HepG2 (cell line): Measurements from ENCODE around the gene SEC14L2. TPM values are rescaled to one million over a fixed set of nuclear protein-coding genes. Genes with fewer than 3 reads are reported as not detected.

Experiments used
- ATAC-seq: fragments of 200-7000 bp; cut with Tn5 transposase; 3 replicates; pipeline ENCODE4 v1.9.1; 2020; ENCODE audit warnings: mild to moderate bottlenecking, moderate library complexity
- BruUV-seq: library from RNA; stranded (reverse); fragments of 400-500 nt; replicated peaks from 2 replicates; lab custom pipeline; 2021; lab: Mats Ljungman, UMichigan
- CTCF ChIA-PET: fragments of 300-600 bp; formaldehyde crosslinking; extraction: SDS; loops from one replicate; lab custom pipeline; 2021; ENCODE audit warnings: low total read pairs, inconsistent platforms, low intra/inter-chr PET ratio; lab: Yijun Ruan, JAX
- POLR2A ChIA-PET: fragments of 350-600 bp; sonication (Branson Sonifier 250); formaldehyde crosslinking; loops from one replicate; lab custom pipeline; 2020; ENCODE audit warnings: antibody characterized with exemption, inconsistent platforms; lab: Yijun Ruan, JAX
- DNase-seq: peaks from one replicate; pipeline ENCODE4 v3.0.0-alpha.2; 2015; ENCODE audit warnings: low spot score
- FAIRE-seq: peaks from 3 replicates; lab custom pipeline; 2011; peaks lifted over from hg19 to GRCh38; lab: Jason Lieb, UNC
- H2AFZ ChIP-seq: one replicate; pipeline ENCODE4 v1.6.1; 2011; ENCODE audit warnings: low read length, inconsistent platforms
- H3K27ac ChIP-seq: fragments of 300-600 bp; 3 replicates; pipeline ENCODE4 v1.8.0; 2011; ENCODE audit warnings: mixed run types, mild to moderate bottlenecking, mixed read lengths, low read length, inconsistent platforms; ENCODE audit not compliant: insufficient read depth; ENCODE audit errors: extremely low read length
- H3K27me3 ChIP-seq, 2 experiments: fragments of 200-600 bp in 1 of 2; 2 replicates in 1 of 2; 3 replicates in 1 of 2; pipeline versions ENCODE4 v1.6.0 to v1.8.0; 2011; ENCODE audit warnings: low read length in 2 of 2, mild to moderate bottlenecking in 2 of 2, moderate library complexity in 2 of 2, inconsistent platforms in 1 of 2; ENCODE audit not compliant: insufficient read depth in 2 of 2, control insufficient read depth in 1 of 2
- H3K36me3 ChIP-seq, 2 experiments: fragments of 200-600 bp in 1 of 2; replicated peaks in 1 of 2; 2 replicates in 1 of 2; 3 replicates in 1 of 2; pipeline versions ENCODE4 v1.5.1 to v1.8.0; 2011; ENCODE audit warnings: low read length in 2 of 2, inconsistent platforms in 1 of 2; ENCODE audit not compliant: insufficient read depth in 2 of 2, control insufficient read depth in 1 of 2
- H3K4me1 ChIP-seq: 2 replicates; pipeline ENCODE4 v1.5.1; 2012; ENCODE audit warnings: low read length, inconsistent platforms; ENCODE audit not compliant: insufficient read depth
- H3K4me2 ChIP-seq: 2 replicates; pipeline ENCODE4 v1.6.0; 2011; ENCODE audit warnings: low read depth, low read length, inconsistent platforms
- H3K4me3 ChIP-seq, 3 experiments: fragments of 200-600 bp in 1 of 3; sonication (generic), shearing (Covaris generic) in 1 of 3; replicated peaks in 1 of 3; 2 replicates each; pipeline ENCODE4 v1.5.1; 2011 to 2016; ENCODE audit warnings: low read length in 3 of 3, inconsistent platforms in 2 of 3, low read depth in 2 of 3, mild to moderate bottlenecking in 2 of 3, control low read depth in 1 of 3, mixed read lengths in 1 of 3; ENCODE audit not compliant: insufficient read depth in 1 of 3
- H3K79me2 ChIP-seq: one replicate; pipeline ENCODE4 v1.6.1; 2011; ENCODE audit warnings: low read length, inconsistent platforms; ENCODE audit not compliant: insufficient read depth
- H3K9ac ChIP-seq: 2 replicates; pipeline ENCODE4 v1.6.0; 2011; ENCODE audit warnings: mild to moderate bottlenecking, low read depth, low read length, inconsistent platforms; ENCODE audit not compliant: insufficient read depth
- H3K9me3 ChIP-seq: 2 replicates; pipeline ENCODE4 v1.5.1; 2012; ENCODE audit warnings: mild to moderate bottlenecking, low read length
- H4K20me1 ChIP-seq: 2 replicates; pipeline ENCODE4 v1.6.0; 2011; ENCODE audit warnings: inconsistent platforms, mild to moderate bottlenecking, low read length, moderate library complexity; ENCODE audit not compliant: insufficient read depth
- ARHGAP35 ChIP-seq: sonication (generic); formaldehyde crosslinking; IDR thresholded peaks from 2 replicates; pipeline ENCODE4 v1.9.0; 2022; ENCODE audit warnings: mild to moderate bottlenecking, inconsistent platforms, moderate library complexity, missing genetic modification reagents, borderline replicate concordance
- CERS6 ChIP-seq: sonication (generic); formaldehyde crosslinking; IDR thresholded peaks from 2 replicates; pipeline ENCODE4 v1.5.0; 2020; ENCODE audit warnings: missing genetic modification reagents
- EED ChIP-seq: sonication (generic); formaldehyde crosslinking; IDR thresholded peaks from 2 replicates; pipeline ENCODE4 v1.5.0; 2020; ENCODE audit warnings: mild to moderate bottlenecking, missing genetic modification reagents
- MIER2 ChIP-seq: IDR thresholded peaks from 2 replicates; pipeline ENCODE4 v1.6.1; 2016; ENCODE audit warnings: missing biosample characterization, missing genetic modification reagents
- MXD4 ChIP-seq: IDR thresholded peaks from 2 replicates; pipeline ENCODE4 v1.6.1; 2016; ENCODE audit warnings: mild to moderate bottlenecking, missing biosample characterization, missing genetic modification reagents
- MYPOP ChIP-seq: sonication (generic); formaldehyde crosslinking; IDR thresholded peaks from 2 replicates; pipeline ENCODE4 v1.8.1; 2023; ENCODE audit warnings: mild to moderate bottlenecking, moderate library complexity, missing genetic modification reagents
- SKIL ChIP-seq: sonication (generic); formaldehyde crosslinking; IDR thresholded peaks from 2 replicates; pipeline ENCODE4 v1.8.0; 2022; ENCODE audit warnings: missing genetic modification reagents, mild to moderate bottlenecking, moderate library complexity, borderline replicate concordance
- TCF7L2 ChIP-seq: IDR thresholded peaks from 2 replicates; pipeline ENCODE4 v1.6.1; 2011; ENCODE audit warnings: mild to moderate bottlenecking, low read depth, low read length, moderate library complexity
- ZBTB46 ChIP-seq: sonication (generic); formaldehyde crosslinking; IDR thresholded peaks from 2 replicates; pipeline ENCODE4 v1.4.0; 2020; ENCODE audit warnings: mild to moderate bottlenecking, missing genetic modification reagents, borderline replicate concordance
- ZNF180 ChIP-seq: sonication (generic); formaldehyde crosslinking; IDR thresholded peaks from 2 replicates; pipeline ENCODE4 v1.4.0; 2020; ENCODE audit warnings: low read depth, missing genetic modification reagents, borderline replicate concordance
- ZNF362 ChIP-seq: sonication (generic); formaldehyde crosslinking; IDR thresholded peaks from 2 replicates; pipeline ENCODE4 v1.4.0; 2020; ENCODE audit warnings: missing genetic modification reagents, mild to moderate bottlenecking, borderline replicate concordance
- ZSCAN12 ChIP-seq: sonication (generic); formaldehyde crosslinking; IDR thresholded peaks from 2 replicates; pipeline ENCODE4 v1.9.0; 2021; ENCODE audit warnings: mild to moderate bottlenecking, missing genetic modification reagents
- WGBS: methylation state at CpG from one replicate; pipeline ENCODE4 v1.1.6; 2017; ENCODE audit warnings: low lambda C conversion rate; 5-methylcytosine and 5-hydroxymethylcytosine counted together
- in situ Hi-C: cut with HindIII; loops from 2 replicates; pipeline ENCODE4 v1.10.0; 2017; ENCODE audit warnings: low pct_unique_long_range_greater_than_20kb; ENCODE audit not compliant: extremely low pct_ligation_motif_present
- intact Hi-C: fragments of 100-400 bp; cut with micrococcal nuclease; formaldehyde crosslinking; loops from one replicate; pipeline ENCODE4 v1.10.0; 2022; ENCODE audit not compliant: unreplicated experiment
- polyA plus RNA-seq, 8 experiments: library from polyadenylated mRNA; depleted of rRNA in 3 of 8; stranded (reverse) in 7 of 8; unstranded in 1 of 8; fragments of >200 nt; fragmentation: Illumina TruSeq in 4 of 8; extraction: Trizol in 4 of 8; gene quantifications; 2 replicates each; pipeline versions ENCODE4 v1.2.1 to v1.2.3, GENCODE V29; 2011 to 2016; ENCODE audit warnings: low read depth in 4 of 8, missing spikeins in 1 of 8, mixed read lengths in 1 of 8; ENCODE audit not compliant: insufficient read depth in 1 of 8
- total RNA-seq, 5 experiments: library from RNA; depleted of rRNA; stranded (reverse); fragments of >200 nt; fragmentation: Illumina TruSeq; extraction: Trizol; gene quantifications; 2 replicates each; pipeline ENCODE4 v1.2.3, GENCODE V29; 2016; ENCODE audit warnings: low read depth in 1 of 5

The SEC14L2 gene
- total and polyA plus RNA-seq, 2 of the 13 experiments (the other 11 are each of a cell fraction or from before 2014, with no cell fraction given): 4.1 to 5.1 TPM

GRCh38 chr22:30469165-30469564 is 72.3 kb downstream of the SEC14L2 start:
- Histone ChIP-seq H3K4me2 (no peak overlapping the region), H3K27me3 (peaks cover 1 to 5% of the 10 kb centered on the region in 2 experiments; a peak in 3 of 5 replicates), H3K79me2 (no peaks in the 10 kb centered on the region), H4K20me1 (no peaks in the 10 kb centered on the region), H3K4me1 (no peaks in the 10 kb centered on the region), H3K27ac (no peak overlapping the region), H3K9ac (no peak overlapping the region), H3K36me3 (no peaks in the 10 kb centered on the region), H2AFZ (no peak overlapping the region), H3K9me3 (no peaks in the 10 kb centered on the region), H3K4me3 (no peak overlapping the region)
- in situ Hi-C loops (no loop called here), intact Hi-C loops (no loop called here)
- POLR2A ChIA-PET: no interaction called here
- no TSS peak for BruUV-seq
- WGBS: 51% methylated on average over 2 of the region's 2 CpGs
- ATAC-seq (no peak), FAIRE-seq (no peak), DNase-seq (no peak)
- TF ChIP-seq ARHGAP35 (CRISPR knock-in tag) (no peak), TCF7L2 (no peak), ZSCAN12 (CRISPR knock-in tag) (no peak), ZNF362 (CRISPR knock-in tag) (no peak), ZNF180 (CRISPR knock-in tag) (no peak), MYPOP (CRISPR knock-in tag) (no peak), SKIL (no peak), ZBTB46 (no peak), CERS6 (no peak), MXD4 (CRISPR knock-in tag) (no peak), EED (CRISPR knock-in tag) (no peak), MIER2 (CRISPR knock-in tag) (no peak)
- CTCF ChIA-PET: no interaction called here
